Stomach (tissue), 9 donors: ENCODE measurements around the gene P2RY8. TPM values are rescaled to one million over a fixed set of nuclear protein-coding genes. Genes with fewer than 3 reads are reported as not detected.

Experiments used
- DNase-seq, 2 donors: peaks; one replicate each; pipeline versions ENCODE4 v3.0.0 to v3.0.0-alpha.2; 2013 to 2019
- H3K27ac ChIP-seq, 5 donors: fragments of 200-600 bp in 4 of 5; sonication (generic) in 4 of 5; one replicate each; pipeline ENCODE4 v1.5.1; 2013 to 2019; ENCODE audit warnings: mild to moderate bottlenecking in 1 of 5, moderate library complexity in 1 of 5
- H3K27me3 ChIP-seq, 3 donors: fragments of 200-600 bp; sonication (generic); one replicate each; pipeline ENCODE4 v1.5.1; 2017 to 2019; ENCODE audit warnings: mixed run types in 1 of 3
- H3K36me3 ChIP-seq, 4 donors: fragments of 200-600 bp; sonication (generic); 1 replicate in 3 of 4; 2 replicates in 1 of 4; pipeline ENCODE4 v1.5.1; 2016 to 2019
- H3K4me1 ChIP-seq, 4 donors: fragments of 200-600 bp; sonication (generic); one replicate each; pipeline ENCODE4 v1.5.1; 2016 to 2019
- H3K4me3 ChIP-seq, 4 donors: fragments of 200-600 bp; sonication (generic) in 3 of 4; one replicate each; pipeline ENCODE4 v1.5.1; 2016 to 2019; ENCODE audit warnings: mild to moderate bottlenecking in 1 of 4
- H3K9me3 ChIP-seq, 4 donors: fragments of 200-600 bp; sonication (generic); one replicate each; pipeline ENCODE4 v1.5.1; 2016 to 2019
- CTCF ChIP-seq, 7 experiments: fragments of 450-650 bp in 4 of 7; fragments of 200-600 bp in 3 of 7; sonication (generic) in 3 of 7; IDR thresholded peaks; one replicate each; pipeline ENCODE4 v1.5.1; 2016 to 2019; ENCODE audit warnings: antibody characterized with exemption in 7 of 7, control low read depth in 2 of 7, mild to moderate bottlenecking in 1 of 7
- EP300 ChIP-seq: sonication (generic); formaldehyde crosslinking; IDR thresholded peaks from one replicate; pipeline ENCODE4 v1.6.1; 2017; ENCODE audit warnings: antibody characterized with exemption
- POLR2A ChIP-seq, 4 donors: fragments of 450-650 bp; IDR thresholded peaks; one replicate each; pipeline ENCODE4 v1.6.1; 2016; ENCODE audit warnings: antibody characterized with exemption in 4 of 4, control low read depth in 2 of 4, mild to moderate bottlenecking in 1 of 4, moderate library complexity in 1 of 4
- POLR2AphosphoS5 ChIP-seq, 3 donors: sonication (generic); formaldehyde crosslinking; IDR thresholded peaks; one replicate each; pipeline ENCODE4 v1.6.1; 2016; ENCODE audit warnings: antibody characterized with exemption in 3 of 3
- WGBS, 5 donors: extraction: QIAGEN DNeasy Blood & Tissue Kit in 3 of 5; methylation state at CpG; one replicate each; pipeline versions ENCODE4 v1.1.5 to v1.1.7; 2013 to 2018; 5-methylcytosine and 5-hydroxymethylcytosine counted together
- intact Hi-C: fragments of 100-400 bp; cut with DNase I; formaldehyde crosslinking; loops from one replicate; pipeline ENCODE4 v1.15.1; 2023; ENCODE audit warnings: low total_unique reads
- polyA plus RNA-seq, 3 donors: library from polyadenylated mRNA; stranded (reverse); fragments of 200-250 nt; gene quantifications; one replicate each; pipeline ENCODE4 v1.2.3, GENCODE V29; 2013
- total RNA-seq, 5 donors: library from RNA; depleted of rRNA; stranded (reverse); fragments of >200 nt; gene quantifications; one replicate each; pipeline versions ENCODE4 v1.1.0 to v1.2.3, GENCODE V29; 2014 to 2016
- donor health status: healthy with polysubstance abuse.
- donor health status: Bipolar disorder and iron deficiency.
- donor health status: healthy.

The P2RY8 gene
- total and polyA plus RNA-seq, 8 donors = 0.31 to 3.3 (median 1.3) TPM; not detected in 2

GRCh38 chrX:1477801-1478458, 59.1 kb downstream of the P2RY8 start:
- no peak for DNase-seq
- peaks cover 0 to 7% (median 3%) of the 10 kb centered on the region in 4 donors for H3K9me3 ChIP-seq
- no peak for TF ChIP-seq POLR2A (IDR thresholded peaks at IDR 0.05)
- TF ChIP-seq POLR2AphosphoS5 (IDR thresholded peaks at IDR 0.05) = no peak
- TF ChIP-seq EP300 = no peak
- TF ChIP-seq CTCF (IDR thresholded peaks at IDR 0.05) = no peak
- peaks cover 0 to 7% (median 4%) of the 10 kb centered on the region in 4 donors for H3K4me1 ChIP-seq
- H3K27ac ChIP-seq = no peak overlapping the region
- peaks cover 0 to 4% (median 0%) of the 10 kb centered on the region in 3 donors for H3K27me3 ChIP-seq
- H3K4me3 ChIP-seq = no peak overlapping the region
- H3K36me3 ChIP-seq = no peaks in the 10 kb centered on the region
- 65 to 83% (median 70%) methylated on average over 8 of the region's 8 CpGs for WGBS, 5 donors
- intact Hi-C loops = no loop called here

- Histone ChIP-seq H3K4me3 (no peak overlapping the region), H3K4me1 (peaks cover 0 to 7% (median 3%) of the 10 kb centered on the region in 4 donors), H3K27ac (no peak overlapping the region), H3K9me3 (peaks cover 0 to 7% (median 3%) of the 10 kb centered on the region in 4 donors), H3K27me3 (peaks cover 0 to 4% (median 0%) of the 10 kb centered on the region in 3 donors), H3K36me3 (no peaks in the 10 kb centered on the region)
- 44 to 89% (median 66%) methylated on average over 3 of the region's 3 CpGs for WGBS, 5 donors
- intact Hi-C loops = no loop called here
- TF ChIP-seq CTCF (IDR thresholded peaks at IDR 0.05) (no peak), EP300 (no peak), POLR2A (IDR thresholded peaks at IDR 0.05) (no peak), POLR2AphosphoS5 (IDR thresholded peaks at IDR 0.05) (no peak)
- no peak for DNase-seq
Observed at GRCh38 chrX:1477229-1477628, 59.8 kb downstream of the P2RY8 start.

- DNase-seq = no peak
- Histone ChIP-seq H3K4me1 (peaks cover 0 to 7% (median under 1%) of the 10 kb centered on the region in 4 donors), H3K36me3 (no peaks in the 10 kb centered on the region), H3K4me3 (no peak overlapping the region), H3K27me3 (peaks cover 0 to 6% (median 0%) of the 10 kb centered on the region in 3 donors), H3K27ac (no peak overlapping the region), H3K9me3 (peaks cover 0 to 7% (median 3%) of the 10 kb centered on the region in 4 donors)
- TF ChIP-seq CTCF (IDR thresholded peaks at IDR 0.05) (no peak), EP300 (no peak), POLR2A (IDR thresholded peaks at IDR 0.05) (no peak), POLR2AphosphoS5 (IDR thresholded peaks at IDR 0.05) (no peak)
- 88 to 93% (median 89%) methylated on average over 5 of the region's 5 CpGs for WGBS, 5 donors
- intact Hi-C loops = no loop called here
Observed at GRCh38 chrX:1476682-1477081, 60.3 kb downstream of the P2RY8 start.

- Histone ChIP-seq H3K27ac (no peak overlapping the region), H3K4me3 (no peak overlapping the region), H3K36me3 (no peaks in the 10 kb centered on the region), H3K27me3 (peaks cover 0 to 7% (median 0%) of the 10 kb centered on the region in 3 donors), H3K9me3 (peaks cover 0 to 7% (median 3%) of the 10 kb centered on the region in 4 donors), H3K4me1 (no peaks in the 10 kb centered on the region)
- no peak for TF ChIP-seq CTCF (IDR thresholded peaks at IDR 0.05)
- TF ChIP-seq POLR2AphosphoS5 (IDR thresholded peaks at IDR 0.05) = no peak
- no peak for TF ChIP-seq POLR2A (IDR thresholded peaks at IDR 0.05)
- no peak for TF ChIP-seq EP300
- no peak for DNase-seq
- intact Hi-C loops = no loop called here
- WGBS, 5 donors = 88 to 100% (median 98%) methylated on average over 1 of the region's 1 CpG
Observed at GRCh38 chrX:1475881-1476280, 61.1 kb downstream of the P2RY8 start.
